Measurements from ENCODE around the gene RBBP8NL.

DNA sequence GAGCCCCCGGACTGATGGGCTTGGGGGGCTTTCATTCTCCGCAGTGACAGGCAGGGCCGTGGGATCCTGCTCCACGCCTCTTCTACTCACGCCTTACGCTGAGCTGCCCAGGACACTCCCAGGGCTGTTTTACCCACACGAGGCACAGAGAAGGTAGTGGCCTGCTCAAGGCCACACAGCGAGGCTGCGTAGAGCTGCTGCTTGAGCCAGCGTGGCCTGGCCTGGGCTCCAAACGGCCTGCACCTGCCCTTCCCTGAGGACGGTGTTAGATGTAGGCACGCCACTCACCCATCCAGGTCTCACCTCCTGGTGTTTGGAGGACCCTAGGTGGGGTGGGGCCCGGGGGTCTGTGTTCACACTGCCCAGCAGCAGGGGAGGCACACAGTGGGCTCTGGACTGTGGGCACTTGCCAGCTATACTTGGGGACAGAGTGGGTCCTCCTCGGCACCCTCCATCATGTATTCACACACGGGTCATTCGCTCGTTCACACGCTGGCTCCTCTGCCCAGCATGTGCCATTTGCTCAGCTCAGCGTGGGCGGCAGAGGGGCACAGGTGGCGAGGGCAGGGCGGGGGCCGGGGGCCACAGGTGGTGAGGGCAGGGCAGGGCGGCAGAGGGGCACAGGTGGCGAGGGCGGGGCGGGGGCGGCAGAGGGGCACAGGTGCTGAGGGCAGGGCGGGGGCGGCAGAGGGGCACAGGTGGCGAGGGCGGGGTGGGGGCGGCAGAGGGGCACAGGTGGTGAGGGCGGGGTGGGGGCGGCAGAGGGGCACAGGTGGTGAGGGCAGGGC lies 18.4 kb upstream of the RBBP8NL start:
- TF ChIP-seq CTCF (IDR thresholded peaks at IDR 0.05; ENCODE audit: low read length), result no peak
- TF ChIP-seq EZH2 (IDR thresholded peaks at IDR 0.05; ENCODE audit: borderline replicate concordance, low read length), result no peak

All from OCI-LY1 (cell line).